ENCODE measurements around the gene TEX52.
"Not testable (repeated sequence)": the region's sequence is repeated elsewhere in the genome, so short reads cannot be mapped to it uniquely, and the experiment has no call there.

Gene TEX52

GRCh38 chr12:2863402-2863801, 6.6 kb upstream of the TEX52 start:
- not testable (repeated sequence) for DNase-seq

GRCh38 chr12:2862876-2863275, 6.0 kb upstream of the TEX52 start:
- no peak for DNase-seq

GRCh38 chr12:2860170-2860569, 3.3 kb upstream of the TEX52 start:
- no peak for DNase-seq

- no peak for DNase-seq
Measured at GRCh38 chr12:2858944-2859421, 2.1 kb upstream of the TEX52 start.

- DNase-seq = no peak
Measured at GRCh38 chr12:2858334-2858733, 1.5 kb upstream of the TEX52 start.

- no peak for DNase-seq
Measured at GRCh38 chr12:2857576-2857975, 737 bp upstream of the TEX52 start.

GRCh38 chr12:2856051-2856450, 788 bp downstream of the TEX52 start:
- DNase-seq = no peak

GRCh38 chr12:2855546-2855945, 1.3 kb downstream of the TEX52 start:
- no peak for DNase-seq

GRCh38 chr12:2854669-2855453, 2.0 kb downstream of the TEX52 start:
- DNase-seq = no peak

GRCh38 chr12:2853626-2854025, 3.2 kb downstream of the TEX52 start:
- peak; percentile 64 for DNase-seq

- no peak for DNase-seq
Measured at GRCh38 chr12:2851931-2852330, 4.9 kb downstream of the TEX52 start.

- DNase-seq = no peak
Measured at GRCh38 chr12:2845280-2845679, 11.6 kb downstream of the TEX52 start.

- DNase-seq = no peak
Measured at GRCh38 chr12:2844786-2845185, 12.1 kb downstream of the TEX52 start.

- no peak for DNase-seq
Measured at GRCh38 chr12:2842948-2843347, 13.9 kb downstream of the TEX52 start.

- DNase-seq = peak; percentile 12
Measured at GRCh38 chr12:2841056-2841650, 15.7 kb downstream of the TEX52 start.

- DNase-seq = no peak
Measured at GRCh38 chr12:2836574-2836973, 20.3 kb downstream of the TEX52 start.

GRCh38 chr12:2835691-2836403, 21.0 kb downstream of the TEX52 start:
- no peak for DNase-seq

- no peak for DNase-seq
Measured at GRCh38 chr12:2834581-2835491, 22.0 kb downstream of the TEX52 start, which contains the start of gene NRIP2. NRIP2 (minus strand) TSS chr12:2835035; CDS start chr12:2834983, 52 bp downstream.

GRCh38 chr12:2833810-2834209, 23.0 kb downstream of the TEX52 start:
- DNase-seq = no peak

- DNase-seq = no peak
Measured at GRCh38 chr12:2833327-2833726, 23.5 kb downstream of the TEX52 start.

- DNase-seq = no peak
Measured at GRCh38 chr12:2832550-2833127, 24.2 kb downstream of the TEX52 start.

GRCh38 chr12:2829275-2829674, 27.6 kb downstream of the TEX52 start:
- no peak for DNase-seq

All from OCI-M1 (cell line).